Testis (tissue), 2 donors: Measurements from ENCODE around the gene CAVIN1.

Source experiments
- CTCF ChIP-seq, 3 experiments: fragments of 450-650 bp in 2 of 3; fragments of 200-600 bp in 1 of 3; sonication (generic) in 1 of 3; IDR thresholded peaks; one replicate each; pipeline ENCODE4 v1.5.1; 2016 to 2019; ENCODE audit warnings: antibody characterized with exemption in 3 of 3, mild to moderate bottlenecking in 2 of 3, moderate library complexity in 1 of 3
- POLR2A ChIP-seq: fragments of 450-650 bp; IDR thresholded peaks from one replicate; pipeline ENCODE4 v1.6.1; 2017; ENCODE audit warnings: antibody characterized with exemption, mild to moderate bottlenecking, moderate library complexity

GRCh38 chr17:42422412-42422957, 571 bp downstream of the CAVIN1 start:
- no peak for TF ChIP-seq POLR2A
- no peak for TF ChIP-seq CTCF (IDR thresholded peaks at IDR 0.05)
